HFFc6 (cell line): ENCODE results near the gene ZNF557. TPM values are rescaled to one million over a fixed set of nuclear protein-coding genes. Genes with fewer than 3 reads are reported as not detected.
A peak's percentile ranks its signal among the peaks of the same experiment; 100 is the strongest.

Source experiments
- DNase-seq: peaks from one replicate; pipeline ENCODE4 v3.0.0-alpha.2; 2018
- H3K27ac Mint-ChIP-seq: 2 replicates; pipeline ENCODE4 v1.8.0; 2020; ENCODE audit warnings: mild to moderate bottlenecking, mixed read lengths
- H3K27me3 Mint-ChIP-seq: 2 replicates; pipeline ENCODE4 v1.8.0; 2021; ENCODE audit warnings: mild to moderate bottlenecking, moderate library complexity, mixed read lengths; ENCODE audit not compliant: insufficient read depth
- H3K36me3 Mint-ChIP-seq: 2 replicates; pipeline ENCODE4 v1.8.0; 2021; ENCODE audit warnings: low read depth, mixed read lengths
- H3K4me1 Mint-ChIP-seq: 2 replicates; pipeline ENCODE4 v1.8.0; 2020; ENCODE audit warnings: low read depth, mixed read lengths
- H3K4me3 Mint-ChIP-seq: 2 replicates; pipeline ENCODE4 v1.8.0; 2020; ENCODE audit warnings: mild to moderate bottlenecking, moderate library complexity, mixed read lengths
- H3K9me3 Mint-ChIP-seq: 2 replicates; pipeline ENCODE4 v1.8.0; 2020; ENCODE audit warnings: mild to moderate bottlenecking, mixed read lengths
- CTCF ChIP-seq: fragments of 200-600 bp; sonication (generic); IDR thresholded peaks from 2 replicates; pipeline ENCODE4 v1.5.0; 2021; ENCODE audit warnings: antibody characterized with exemption, mild to moderate bottlenecking
- total RNA-seq, 6 experiments: library from RNA; stranded (reverse); fragmentation: NEBNext Ultra II Directional; extraction: Animal tissue kit (Norgen Biotek cat#: 25700); gene quantifications; 2 replicates in 1 of 6; 3 replicates in 5 of 6; pipeline ENCODE4 v1.2.3, GENCODE V29; 2021

ZNF557 gene
- total RNA-seq, 6 experiments from 2014 or later, result 7.8 to 9.3 (median 8.7) TPM

- peak overlapping the region; percentile 96 for H3K4me3 Mint-ChIP-seq
- no peak for TF ChIP-seq CTCF
- H3K27ac Mint-ChIP-seq, result peak overlapping the region; percentile 92
- peaks cover 20% of the 10 kb centered on the region for H3K4me1 Mint-ChIP-seq
- peaks cover 11% of the 10 kb centered on the region for H3K36me3 Mint-ChIP-seq
- no peak for DNase-seq
- peaks cover 4% of the 10 kb centered on the region for H3K27me3 Mint-ChIP-seq
- H3K9me3 Mint-ChIP-seq, result peaks cover 6% of the 10 kb centered on the region
Measured at GRCh38 chr19:7068599-7068998, 904 bp upstream of the ZNF557 start.

GRCh38 chr19:7069904-7070226, 362 bp downstream of the ZNF557 start:
- H3K27ac Mint-ChIP-seq, result peak overlapping the region; percentile 92
- H3K9me3 Mint-ChIP-seq, result peaks cover 12% of the 10 kb centered on the region
- TF ChIP-seq CTCF, result no peak
- H3K27me3 Mint-ChIP-seq, result peaks cover 4% of the 10 kb centered on the region
- H3K4me3 Mint-ChIP-seq, result peak overlapping the region; percentile 96
- H3K4me1 Mint-ChIP-seq, result peaks cover 20% of the 10 kb centered on the region
- peaks cover 22% of the 10 kb centered on the region for H3K36me3 Mint-ChIP-seq
- peak; percentile 4 for DNase-seq

GRCh38 chr19:7072541-7072940, 3.0 kb downstream of the ZNF557 start:
- H3K27me3 Mint-ChIP-seq, result peaks cover 4% of the 10 kb centered on the region
- peaks cover 49% of the 10 kb centered on the region for H3K36me3 Mint-ChIP-seq
- TF ChIP-seq CTCF, result no peak

GRCh38 chr19:7074705-7075282, 5.3 kb downstream of the ZNF557 start:
- Mint-ChIP-seq H3K36me3 (peaks cover 72% of the 10 kb centered on the region), H3K9me3 (peaks cover 57% of the 10 kb centered on the region), H3K4me1 (no peaks in the 10 kb centered on the region), H3K27ac (no peak overlapping the region), H3K27me3 (peaks cover 3% of the 10 kb centered on the region; the same call in 1 of the 2 replicates), H3K4me3 (no peak overlapping the region)
- DNase-seq, result no peak
- no peak for TF ChIP-seq CTCF

More at GRCh38 chr19:7072541-7072940, 3.0 kb downstream of the ZNF557 start:
- peaks cover 17% of the 10 kb centered on the region for H3K4me1 Mint-ChIP-seq
- no peak overlapping the region; the same call in 1 of the 2 replicates for H3K27ac Mint-ChIP-seq
- no peak for DNase-seq
- peak overlapping the region; percentile 64 for H3K4me3 Mint-ChIP-seq
- peaks cover 34% of the 10 kb centered on the region for H3K9me3 Mint-ChIP-seq

- Mint-ChIP-seq H3K27ac (no peak overlapping the region), H3K4me3 (no peak overlapping the region), H3K36me3 (peaks cover 85% of the 10 kb centered on the region), H3K9me3 (peaks cover 70% of the 10 kb centered on the region), H3K4me1 (no peaks in the 10 kb centered on the region), H3K27me3 (peaks cover 3% of the 10 kb centered on the region; the same call in 1 of the 2 replicates)
- DNase-seq, result no peak
- no peak for TF ChIP-seq CTCF
Measured at GRCh38 chr19:7076151-7076550, 6.6 kb downstream of the ZNF557 start.
